ENCODE measurements around the gene NUDT6. TPM values are rescaled to one million over a fixed set of nuclear protein-coding genes. Genes with fewer than 3 reads are reported as not detected.
A peak's percentile ranks its signal among the peaks of the same experiment; 100 is the strongest.
"Not testable (repeated sequence)": the region's sequence is repeated elsewhere in the genome, so short reads cannot be mapped to it uniquely, and the experiment has no call there.

The NUDT6 gene
- total RNA-seq, 2 donors from 2014 or later = 4.9 to 18.5 TPM

DNA sequence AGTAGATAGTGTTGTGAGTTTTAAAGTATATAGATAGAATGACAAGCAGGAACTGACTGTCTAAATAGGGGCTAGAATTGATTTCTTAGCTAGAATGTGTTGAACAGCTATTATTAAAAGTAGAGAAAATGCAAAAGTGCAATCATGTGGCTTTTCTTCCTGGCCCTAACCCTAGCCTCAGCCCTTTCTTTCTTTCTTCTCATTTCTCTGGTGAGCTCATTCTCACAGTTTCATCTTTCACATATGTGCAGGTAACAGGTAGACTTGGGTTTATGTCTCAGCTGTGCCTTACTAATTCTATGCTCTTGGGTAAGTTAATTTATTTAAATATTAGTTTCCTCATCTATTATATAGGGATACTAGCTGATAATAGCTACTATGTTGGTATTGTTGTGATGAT, 70.8 kb downstream of the NUDT6 start:
- H3K4me1 ChIP-seq = no peaks in the 10 kb centered on the region
- no peak overlapping the region for H3K27ac ChIP-seq
- no peaks in the 10 kb centered on the region for H3K27me3 ChIP-seq
- TF ChIP-seq, protein P1, sequence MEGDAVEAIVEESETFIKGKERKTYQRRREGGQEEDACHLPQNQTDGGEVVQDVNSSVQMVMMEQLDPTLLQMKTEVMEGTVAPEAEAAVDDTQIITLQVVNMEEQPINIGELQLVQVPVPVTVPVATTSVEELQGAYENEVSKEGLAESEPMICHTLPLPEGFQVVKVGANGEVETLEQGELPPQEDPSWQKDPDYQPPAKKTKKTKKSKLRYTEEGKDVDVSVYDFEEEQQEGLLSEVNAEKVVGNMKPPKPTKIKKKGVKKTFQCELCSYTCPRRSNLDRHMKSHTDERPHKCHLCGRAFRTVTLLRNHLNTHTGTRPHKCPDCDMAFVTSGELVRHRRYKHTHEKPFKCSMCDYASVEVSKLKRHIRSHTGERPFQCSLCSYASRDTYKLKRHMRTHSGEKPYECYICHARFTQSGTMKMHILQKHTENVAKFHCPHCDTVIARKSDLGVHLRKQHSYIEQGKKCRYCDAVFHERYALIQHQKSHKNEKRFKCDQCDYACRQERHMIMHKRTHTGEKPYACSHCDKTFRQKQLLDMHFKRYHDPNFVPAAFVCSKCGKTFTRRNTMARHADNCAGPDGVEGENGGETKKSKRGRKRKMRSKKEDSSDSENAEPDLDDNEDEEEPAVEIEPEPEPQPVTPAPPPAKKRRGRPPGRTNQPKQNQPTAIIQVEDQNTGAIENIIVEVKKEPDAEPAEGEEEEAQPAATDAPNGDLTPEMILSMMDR (IDR thresholded peaks at IDR 0.05) = no peak
- no peaks in the 10 kb centered on the region for H3K36me3 ChIP-seq
- H3K9me3 ChIP-seq = no peaks in the 10 kb centered on the region
- H3K4me3 ChIP-seq = no peak overlapping the region
- no peak for DNase-seq (ENCODE audit: low spot score)

DNA sequence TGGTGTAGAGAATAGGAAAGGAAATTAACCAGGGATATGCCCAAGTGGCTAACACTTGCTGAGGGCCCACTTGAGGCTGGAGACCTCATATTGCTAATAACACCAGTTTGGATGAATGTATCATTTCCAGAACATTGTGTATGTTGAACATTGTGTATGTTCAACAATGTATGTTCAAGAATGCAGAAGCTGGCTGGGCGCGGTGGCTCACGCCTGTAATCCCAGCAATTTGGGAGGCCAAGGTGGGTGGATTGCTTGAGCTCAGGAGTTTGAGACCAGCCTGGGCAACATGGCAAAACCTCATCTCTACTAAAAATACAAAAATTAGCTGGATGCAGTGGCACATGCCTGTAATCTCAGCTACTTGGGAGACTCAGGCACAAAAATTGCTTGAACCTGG, 72.6 kb downstream of the NUDT6 start:
- H3K27me3 ChIP-seq, H3K36me3 ChIP-seq: not testable (repeated sequence)

DNA sequence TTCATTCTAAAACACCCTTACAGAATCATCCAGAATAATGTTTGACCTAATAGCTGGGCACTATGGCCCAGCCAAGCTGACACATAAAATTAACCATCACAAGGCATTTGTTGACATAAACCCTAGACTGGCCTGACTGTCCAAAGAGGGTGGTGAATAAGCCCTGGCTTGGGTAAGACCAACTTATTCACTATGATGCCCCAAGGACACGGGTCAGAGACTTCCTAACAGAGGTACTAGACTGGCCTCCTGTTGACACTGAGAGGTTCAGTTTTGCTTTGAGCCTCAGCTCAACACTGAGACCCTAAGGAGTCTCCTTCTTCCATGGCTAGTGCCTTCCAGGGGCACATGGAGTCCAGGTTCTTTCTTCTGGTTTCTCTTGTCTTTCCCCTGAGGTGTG, 74.5 kb downstream of the NUDT6 start:
- no peak for DNase-seq (ENCODE audit: low spot score)
- Histone ChIP-seq H3K27ac (no peak overlapping the region), H3K4me1 (no peaks in the 10 kb centered on the region)

More for the DNA sequence above, 72.6 kb downstream of the NUDT6 start:
- not testable (repeated sequence) for H3K9me3 ChIP-seq; H3K27ac ChIP-seq; H3K4me3 ChIP-seq; DNase-seq (ENCODE audit: low spot score); H3K4me1 ChIP-seq

DNA sequence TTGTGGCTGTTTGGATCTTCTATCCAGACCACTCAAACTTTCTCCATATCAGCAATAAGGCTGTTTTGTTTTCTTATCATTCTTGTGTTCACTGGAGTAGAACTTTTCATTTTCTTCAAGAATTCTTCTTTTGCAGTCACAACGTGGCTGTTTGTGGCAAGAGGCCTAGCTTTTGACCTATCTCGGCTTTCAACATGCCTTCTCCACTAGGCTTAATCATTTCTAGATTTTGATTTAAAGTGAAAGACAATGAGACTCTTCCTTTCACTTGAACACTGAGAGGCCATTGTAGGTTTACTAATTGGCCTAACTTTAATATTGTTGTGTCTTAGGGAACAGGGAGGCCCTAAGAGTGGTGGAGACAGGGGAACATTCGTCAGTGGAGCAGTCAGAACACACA, 76.6 kb downstream of the NUDT6 start:
- Histone ChIP-seq H3K4me1 (no peaks in the 10 kb centered on the region), H3K9me3 (no peaks in the 10 kb centered on the region), H3K27ac (no peak overlapping the region), H3K27me3 (no peaks in the 10 kb centered on the region), H3K4me3 (no peak overlapping the region), H3K36me3 (no peaks in the 10 kb centered on the region)
- TF ChIP-seq, protein P1 (IDR thresholded peaks at IDR 0.05) = no peak
- DNase-seq (ENCODE audit: low spot score) = no peak

More for the DNA sequence above, 74.5 kb downstream of the NUDT6 start:
- TF ChIP-seq, protein P1 (IDR thresholded peaks at IDR 0.05) = no peak
- Histone ChIP-seq H3K9me3 (no peaks in the 10 kb centered on the region), H3K4me3 (no peak overlapping the region), H3K27me3 (no peaks in the 10 kb centered on the region), H3K36me3 (no peaks in the 10 kb centered on the region)

DNA sequence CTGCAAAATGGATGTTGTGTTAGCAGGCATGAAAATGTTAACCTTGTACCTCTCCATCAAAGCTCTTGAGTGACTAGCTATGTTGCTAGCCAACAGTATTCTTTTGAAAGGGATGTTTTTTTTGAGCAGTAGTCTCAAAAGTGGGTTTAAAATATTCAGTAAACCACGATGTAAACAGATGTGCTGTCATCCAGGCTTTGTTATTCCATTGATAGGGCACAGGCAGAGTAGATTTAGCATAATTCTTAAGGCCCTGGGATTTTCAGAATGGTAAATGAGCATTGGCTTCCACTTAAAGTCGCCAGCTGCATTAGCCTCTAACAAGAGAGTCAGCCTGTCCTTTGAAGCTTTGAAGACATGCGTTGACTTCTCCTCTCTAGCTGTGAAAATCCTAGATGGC, 77.3 kb downstream of the NUDT6 start:
- no peak for DNase-seq (ENCODE audit: low spot score)
- no peaks in the 10 kb centered on the region for H3K9me3 ChIP-seq
- no peak overlapping the region for H3K27ac ChIP-seq
- H3K4me1 ChIP-seq = no peaks in the 10 kb centered on the region
- no peak overlapping the region for H3K4me3 ChIP-seq
- no peaks in the 10 kb centered on the region for H3K36me3 ChIP-seq
- TF ChIP-seq, protein P1 (IDR thresholded peaks at IDR 0.05) = no peak
- no peaks in the 10 kb centered on the region for H3K27me3 ChIP-seq

DNA sequence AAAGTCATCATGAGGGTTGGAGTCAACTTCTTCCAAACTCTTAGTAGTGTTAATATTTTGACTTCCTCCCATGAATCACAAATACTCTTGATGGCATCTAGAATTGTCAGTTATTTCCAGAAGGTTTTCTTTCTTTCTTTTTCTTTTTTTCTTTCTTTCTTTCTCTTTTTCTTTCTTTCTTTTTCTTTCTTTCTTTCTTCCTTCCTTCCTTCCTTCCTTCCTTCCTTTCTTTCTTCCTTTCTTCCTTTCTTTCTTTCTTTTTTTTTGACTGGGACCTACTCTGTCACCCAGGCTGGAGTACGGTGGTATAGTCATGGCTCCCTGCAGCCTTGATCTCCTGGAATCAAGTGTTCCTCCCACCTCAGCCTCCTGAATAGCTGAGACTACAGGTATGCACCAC, 78.0 kb downstream of the NUDT6 start:
- DNase-seq (ENCODE audit: low spot score); H3K4me1 ChIP-seq: not testable (repeated sequence)

DNA sequence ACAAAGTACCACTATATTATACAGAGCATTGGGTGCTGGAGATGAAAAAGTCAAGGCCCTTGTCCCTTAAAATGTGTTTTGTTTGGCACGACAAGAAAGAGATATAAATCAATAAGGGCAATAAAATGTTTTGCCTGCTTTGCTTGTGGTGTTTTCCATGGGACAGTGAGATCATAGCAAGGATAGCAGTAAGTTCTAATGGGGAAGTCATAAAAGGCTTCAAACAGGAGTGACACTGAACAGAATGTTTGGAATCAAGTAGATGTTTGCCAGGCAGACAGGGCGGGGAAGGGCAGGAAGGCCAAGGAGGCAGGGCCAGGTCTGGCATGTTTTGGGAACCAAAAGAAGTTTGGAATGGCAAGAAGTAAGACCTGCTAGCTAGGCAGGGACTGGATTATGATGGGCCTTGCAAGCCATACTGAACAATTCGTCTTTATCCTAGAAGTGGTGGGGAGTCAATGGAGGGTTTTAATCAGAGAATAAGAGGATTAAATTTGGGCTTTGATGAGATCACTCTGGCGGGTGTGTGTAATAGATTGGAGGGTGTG, 79.3 kb downstream of the NUDT6 start:
- TF ChIP-seq, protein P1 (IDR thresholded peaks at IDR 0.05) = no peak
- Histone ChIP-seq H3K27ac (peak overlapping the region in 1 of 2 donors; percentile 33), H3K9me3 (no peaks in the 10 kb centered on the region), H3K4me1 (no peaks in the 10 kb centered on the region), H3K4me3 (no peak overlapping the region), H3K27me3 (no peaks in the 10 kb centered on the region), H3K36me3 (no peaks in the 10 kb centered on the region)
- DNase-seq (ENCODE audit: low spot score) = no peak

More for the DNA sequence above, 78.0 kb downstream of the NUDT6 start:
- not testable (repeated sequence) for H3K9me3 ChIP-seq, H3K36me3 ChIP-seq, H3K27me3 ChIP-seq, H3K4me3 ChIP-seq, H3K27ac ChIP-seq
